NOMO-1 treated with DMSO at 0.1 percent for 48 hours (cell line): ENCODE measurements around the gene AFF4.
"Not testable (repeated sequence)": the region's sequence is repeated elsewhere in the genome, so short reads cannot be mapped to it uniquely, and the experiment has no call there.

ENCODE experiments used
- DNase-seq: peaks from one replicate; lab custom pipeline; 2025; ENCODE audit not compliant: unreplicated experiment; lab: John Stamatoyannopoulos, UW

AFF4 gene

DNA sequence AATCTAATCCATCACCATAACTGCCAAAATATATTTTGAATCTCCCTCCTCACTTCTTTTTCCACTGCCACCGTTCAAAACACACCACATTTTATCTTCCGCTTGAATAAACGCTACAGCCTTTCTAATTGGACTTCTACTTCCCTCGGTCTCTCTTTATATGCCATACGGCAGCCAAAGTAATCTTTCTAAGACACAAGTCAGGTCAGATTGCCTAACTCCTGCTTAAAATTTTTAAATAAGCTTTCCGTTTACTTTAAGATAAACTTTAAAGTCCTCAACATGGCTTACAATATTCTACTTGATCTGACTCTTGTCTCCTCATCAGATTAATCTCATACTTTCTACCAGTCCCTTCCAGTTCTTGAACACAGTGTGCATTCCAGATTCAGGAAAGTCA is 9.7 kb downstream of the AFF4 start:
- DNase-seq: no peak

DNA sequence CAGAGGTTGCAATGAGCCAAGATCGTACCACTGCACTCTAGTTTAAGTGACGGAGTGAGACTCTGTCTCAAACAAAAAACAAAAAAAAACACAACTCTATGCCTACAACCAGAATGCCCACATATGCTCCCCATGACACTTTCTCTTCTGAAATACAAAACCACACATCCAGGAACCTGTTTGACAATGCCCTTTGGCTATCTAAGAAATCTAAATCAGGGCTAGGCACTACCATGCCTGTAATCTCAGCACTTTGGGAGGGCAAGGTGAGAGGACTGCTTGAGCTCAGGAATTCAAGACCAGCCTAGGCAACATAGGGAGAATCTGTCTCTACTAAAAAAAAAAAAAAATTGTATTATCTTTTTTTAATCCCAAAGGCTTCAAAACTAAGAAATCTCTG is 10.6 kb downstream of the AFF4 start:
- no peak for DNase-seq

DNA sequence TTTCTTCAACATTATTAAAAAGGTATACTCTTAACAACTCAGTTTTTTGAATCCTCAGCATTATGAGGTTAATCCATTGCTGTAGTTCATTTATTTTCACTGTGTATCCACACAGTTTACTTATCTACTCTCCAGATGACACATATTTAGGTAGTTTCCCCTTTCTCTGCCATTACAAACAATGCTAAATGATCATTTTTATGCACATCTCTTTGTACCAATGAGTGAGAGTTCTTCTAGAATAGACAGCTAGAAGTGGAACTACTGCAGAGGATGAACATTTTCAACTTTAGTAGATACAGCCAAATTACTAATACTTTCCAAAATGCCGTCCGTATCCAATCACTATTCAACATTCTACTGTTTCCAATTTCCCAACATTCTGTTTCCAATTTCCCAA is 11.5 kb downstream of the AFF4 start:
- DNase-seq: no peak

DNA sequence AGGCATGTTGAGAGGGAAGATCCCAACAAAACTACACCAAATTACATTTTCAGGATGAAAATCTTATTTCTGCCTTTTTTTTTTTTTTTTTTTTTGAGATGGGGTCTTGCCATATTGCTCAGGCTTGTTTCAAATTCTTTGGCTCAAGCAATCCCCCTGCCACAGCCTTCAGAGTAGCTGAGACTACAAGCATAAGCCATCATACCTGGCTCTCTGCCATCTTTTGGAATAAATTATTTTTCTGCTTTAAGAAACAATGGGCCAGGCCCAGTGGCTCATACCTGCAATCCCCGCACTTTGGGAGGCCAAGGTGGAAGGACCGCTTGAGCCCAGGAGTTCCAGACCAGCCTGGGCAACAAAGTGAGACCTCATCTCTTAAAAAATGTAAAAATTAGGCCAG is 14.3 kb downstream of the AFF4 start:
- no peak for DNase-seq

DNA sequence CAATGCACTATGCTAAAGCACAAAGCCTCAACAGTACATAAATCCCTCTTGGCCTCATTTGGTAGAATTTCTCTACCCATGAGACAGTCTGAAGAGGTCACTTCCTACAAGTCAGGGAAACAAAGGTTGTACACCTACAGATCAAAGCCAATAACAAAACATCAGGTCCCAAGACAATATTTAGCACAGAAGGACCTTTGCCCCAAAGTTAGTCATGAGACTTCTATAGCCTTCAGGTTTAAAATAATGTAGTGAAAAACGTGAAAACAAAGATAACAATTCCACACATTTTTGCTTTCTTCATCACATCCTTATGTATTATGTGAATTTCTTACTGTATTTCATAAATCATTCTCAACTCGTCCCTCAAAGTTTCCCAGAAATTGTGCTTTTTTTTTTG is 15.8 kb downstream of the AFF4 start:
- DNase-seq: no peak

DNA sequence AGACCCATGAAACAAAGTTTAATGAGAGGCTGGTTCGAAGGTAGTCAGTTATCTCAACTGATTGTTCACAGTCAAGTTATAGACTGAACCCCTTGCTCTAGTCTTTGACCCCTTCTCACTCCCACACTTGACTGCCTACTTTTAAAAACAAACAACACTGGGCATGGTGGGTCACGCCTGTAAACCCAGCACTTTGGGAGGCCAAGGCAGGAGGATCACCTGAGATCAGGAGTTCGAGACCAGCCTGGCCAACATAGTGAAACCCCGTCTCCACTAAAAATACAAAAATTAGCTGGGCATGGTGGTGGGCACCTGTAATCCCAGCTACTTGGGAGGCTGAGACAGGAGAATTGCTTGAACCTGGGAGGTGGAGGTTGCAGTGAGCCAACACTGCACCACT is 18.1 kb downstream of the AFF4 start:
- not testable (repeated sequence) for DNase-seq

DNA sequence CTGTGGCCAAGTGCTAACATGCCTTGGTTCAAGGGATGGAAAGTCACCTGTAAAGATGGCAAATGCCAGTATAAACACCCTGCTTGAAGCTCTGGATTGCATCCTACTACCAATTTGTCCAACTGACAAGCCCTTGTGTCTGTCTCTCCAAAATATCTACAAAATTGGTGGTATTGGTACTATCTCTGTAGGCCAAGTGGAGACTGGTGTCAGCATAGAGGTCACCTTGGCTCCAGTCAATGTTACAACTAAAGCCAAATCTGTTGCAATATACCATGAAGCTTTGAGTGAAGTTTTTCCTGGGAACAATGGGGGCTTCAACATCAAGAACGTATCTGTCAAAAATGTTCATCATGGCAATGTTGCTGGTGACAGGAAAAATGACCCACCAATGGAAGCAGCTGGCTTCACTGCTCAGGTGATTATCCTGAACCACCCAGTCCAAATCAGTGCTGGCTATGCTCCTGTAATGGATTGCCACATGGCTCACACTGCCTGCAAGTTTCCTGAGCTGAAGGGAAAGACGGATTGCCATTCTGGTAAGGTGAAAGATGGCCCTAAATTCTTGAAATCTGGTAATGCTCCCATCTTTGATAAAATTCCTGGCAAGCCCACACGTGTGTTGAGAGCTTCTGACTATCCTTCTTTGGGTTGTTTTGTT is 19.9 kb downstream of the AFF4 start:
- DNase-seq: no peak

DNA sequence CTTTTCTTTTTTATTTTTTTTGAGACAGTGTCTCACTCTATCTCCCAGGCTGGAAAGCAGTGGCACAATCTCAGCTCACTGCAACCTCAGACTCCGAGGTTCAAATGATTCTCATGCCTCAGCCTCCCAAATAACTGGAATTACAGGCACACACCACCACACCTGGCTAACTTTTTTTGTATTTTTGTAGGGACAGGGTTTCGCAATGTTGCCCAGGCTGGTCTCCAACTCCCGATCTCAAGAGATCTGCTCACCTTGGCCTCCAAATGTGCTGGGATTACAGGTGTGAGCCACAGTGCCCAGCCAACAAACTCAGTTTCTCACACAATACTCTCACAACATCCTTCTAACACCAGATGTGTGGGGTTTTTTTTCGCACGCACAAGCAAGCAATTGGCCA is 22.1 kb downstream of the AFF4 start:
- DNase-seq: no peak

DNA sequence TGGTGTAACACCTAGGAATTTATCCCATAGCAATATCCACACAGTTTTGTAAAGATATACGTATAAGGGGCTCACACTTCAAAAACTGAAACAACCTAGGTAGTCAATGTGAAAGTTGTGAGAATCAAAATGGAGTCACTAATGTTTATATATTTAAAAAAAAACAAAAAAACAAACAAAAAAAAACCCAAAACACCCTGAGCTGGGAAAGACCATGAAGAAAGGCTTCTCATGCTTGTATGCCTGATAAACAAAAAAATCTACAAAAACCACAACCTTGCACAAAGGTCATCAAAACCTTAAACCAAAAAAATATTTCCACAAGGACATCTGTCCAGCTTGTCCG is 35.4 kb downstream of the AFF4 start:
- DNase-seq: no peak

DNA sequence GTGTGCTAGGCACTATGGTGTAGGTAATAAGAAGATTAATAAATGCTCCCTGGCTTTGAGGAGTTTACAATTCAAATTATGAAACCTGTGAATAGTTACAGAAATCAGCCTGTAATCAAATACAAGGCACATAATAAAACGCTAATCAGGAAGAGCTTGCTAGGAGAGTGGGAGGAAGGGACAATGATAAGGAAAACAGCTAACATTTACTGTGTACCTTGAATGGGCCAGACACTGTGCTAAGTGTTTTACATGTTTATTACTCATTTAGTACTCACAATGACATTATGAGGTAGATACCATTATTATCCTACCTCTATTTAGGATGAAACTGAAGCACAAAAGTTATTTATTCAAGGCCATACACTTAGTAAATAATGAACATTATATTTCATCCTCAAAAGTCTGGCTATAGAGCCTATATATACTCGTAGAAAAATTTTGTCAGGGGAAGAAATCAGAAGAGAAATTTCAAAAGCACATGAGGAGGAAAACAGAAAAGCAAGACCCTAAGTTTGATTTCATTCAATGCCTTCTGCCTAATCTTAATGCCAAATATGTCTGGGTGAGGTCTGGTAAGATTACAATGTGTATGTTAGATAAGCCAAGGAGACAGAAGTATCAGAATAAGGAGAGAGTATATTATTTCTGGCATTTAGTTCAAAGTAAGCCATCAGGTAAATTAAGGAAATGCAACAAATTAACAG is 35.9 kb downstream of the AFF4 start:
- no peak for DNase-seq

DNA sequence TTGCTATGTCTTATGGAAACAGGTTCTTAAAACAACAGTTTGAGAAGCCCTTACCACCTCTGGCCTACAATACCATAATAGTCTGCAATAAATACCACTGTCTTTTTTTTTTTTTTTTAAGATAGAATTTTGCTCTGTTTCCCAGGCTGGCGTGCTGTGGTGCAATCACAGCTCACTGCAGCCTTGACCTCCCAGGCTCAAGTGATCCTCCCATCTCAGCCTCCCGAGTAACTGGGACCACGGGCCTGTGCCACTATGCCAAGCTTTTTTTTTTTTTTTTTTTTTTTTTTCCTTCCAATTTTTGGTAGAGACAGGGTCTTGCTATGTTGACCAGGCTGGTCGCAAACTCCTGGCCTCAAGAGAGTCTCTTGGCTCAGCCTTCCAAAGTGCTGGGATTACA is 37.0 kb downstream of the AFF4 start:
- DNase-seq: no peak

DNA sequence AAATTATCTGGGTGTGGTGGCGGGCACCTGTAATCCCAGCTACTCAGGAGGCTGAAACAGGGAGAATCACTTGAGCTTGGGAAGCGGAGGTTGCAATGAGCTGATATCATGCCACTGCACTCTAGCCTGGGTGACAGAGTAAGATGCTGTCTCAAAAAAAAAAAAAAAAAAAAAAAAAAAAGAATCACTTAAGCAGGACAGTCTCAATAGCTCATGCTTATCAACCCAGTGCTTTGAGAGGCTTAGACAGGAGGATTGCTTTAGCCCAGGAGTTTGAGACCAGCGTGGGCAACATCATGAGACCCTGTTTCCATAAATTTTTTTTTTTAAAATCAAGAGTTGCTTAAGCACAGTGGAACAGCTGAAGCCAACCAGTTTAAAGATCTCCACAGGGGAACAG is 47.3 kb downstream of the AFF4 start:
- no peak for DNase-seq

DNA sequence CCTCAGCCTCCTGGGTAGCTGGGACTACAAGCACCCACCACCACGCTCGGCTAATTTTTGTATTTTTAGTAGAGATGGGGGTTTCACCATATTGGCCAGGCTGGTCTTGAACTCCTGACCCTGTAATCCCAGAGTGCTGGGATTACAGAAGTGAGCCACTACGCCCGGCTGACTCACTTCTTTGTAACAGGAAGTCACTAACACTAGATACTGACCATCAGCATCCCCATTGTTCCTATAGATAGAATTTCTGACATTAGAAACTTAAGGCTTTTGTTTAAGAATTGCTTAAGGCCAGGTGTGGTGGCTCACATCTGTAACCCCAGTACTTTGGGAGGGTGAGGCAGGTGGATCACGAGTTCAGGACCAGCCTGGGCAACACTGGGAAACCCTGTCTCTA is 47.8 kb downstream of the AFF4 start:
- DNase-seq: no peak

DNA sequence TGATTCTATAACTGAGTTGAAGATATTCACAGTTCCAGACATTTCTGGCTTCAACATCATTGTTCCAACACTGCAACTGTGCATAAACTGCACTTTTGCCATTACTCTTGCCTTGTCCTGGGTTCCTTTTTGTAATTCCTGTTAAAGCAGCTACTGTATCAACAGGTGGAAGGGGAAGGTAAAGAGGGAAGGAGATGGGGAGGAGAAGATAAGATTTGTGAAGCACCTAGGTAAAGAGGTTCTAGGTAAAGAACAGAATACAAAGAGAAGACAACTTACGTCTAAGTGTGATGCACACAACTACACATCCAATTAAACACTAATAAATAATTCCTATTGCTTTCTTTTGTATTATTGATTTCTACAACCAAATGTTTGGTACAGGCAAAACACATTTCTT is 53.7 kb downstream of the AFF4 start:
- no peak for DNase-seq

DNA sequence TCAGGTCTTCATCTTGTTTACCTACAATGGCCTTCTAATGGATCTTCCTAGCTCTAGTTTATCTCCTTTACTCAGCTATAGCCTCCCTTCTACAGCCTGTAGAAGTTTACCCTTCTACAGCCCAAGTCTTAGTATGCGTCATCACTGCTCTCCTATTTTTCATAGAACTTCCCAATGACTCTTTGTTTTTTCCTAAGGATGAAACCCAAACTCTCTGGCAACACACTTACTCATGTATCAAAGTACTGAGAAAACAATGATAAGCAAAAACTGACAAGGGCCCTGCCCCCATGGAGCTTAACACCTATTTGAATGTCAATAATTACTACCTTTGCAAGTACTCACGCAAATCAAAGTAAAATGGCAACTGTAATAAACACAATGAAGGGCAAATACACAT is 56.3 kb downstream of the AFF4 start:
- DNase-seq: no peak

DNA sequence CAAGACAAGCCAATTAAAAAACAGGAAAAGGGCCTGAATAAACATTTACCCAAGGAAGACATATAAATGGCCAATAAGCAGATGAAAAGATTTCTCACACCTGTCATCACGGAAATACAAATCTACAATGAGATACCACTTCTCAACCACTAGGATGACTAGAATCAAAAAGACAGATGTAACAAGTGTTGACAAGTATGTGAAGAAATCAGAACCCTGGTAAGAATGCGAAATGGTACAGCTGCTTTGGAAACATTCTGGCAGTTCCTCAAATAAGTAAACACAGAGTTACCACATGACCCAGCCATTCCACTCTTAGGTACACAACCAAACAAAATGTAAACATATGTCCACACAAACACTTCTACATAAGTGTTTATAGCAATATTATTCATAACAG is 57.5 kb downstream of the AFF4 start:
- peak; percentile 1 for DNase-seq

DNA sequence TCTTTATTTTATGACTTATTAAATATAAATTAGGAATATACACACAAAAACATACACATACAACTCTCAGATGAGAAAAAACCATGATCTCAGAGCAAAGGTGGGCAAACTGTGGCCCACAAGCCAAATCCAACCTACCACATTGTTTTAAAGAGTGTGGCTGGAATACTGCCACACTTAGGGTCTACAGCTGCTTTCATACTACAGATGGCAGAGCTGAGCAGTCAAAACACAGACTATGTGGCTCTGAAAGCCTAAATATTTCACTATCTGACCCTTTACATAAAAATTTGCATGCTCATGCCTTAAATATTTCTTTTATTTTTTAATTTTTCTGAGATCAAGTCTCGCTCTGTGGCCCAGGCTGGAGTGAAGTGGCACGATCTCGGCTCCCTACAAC is 61.7 kb downstream of the AFF4 start:
- DNase-seq: no peak

DNA sequence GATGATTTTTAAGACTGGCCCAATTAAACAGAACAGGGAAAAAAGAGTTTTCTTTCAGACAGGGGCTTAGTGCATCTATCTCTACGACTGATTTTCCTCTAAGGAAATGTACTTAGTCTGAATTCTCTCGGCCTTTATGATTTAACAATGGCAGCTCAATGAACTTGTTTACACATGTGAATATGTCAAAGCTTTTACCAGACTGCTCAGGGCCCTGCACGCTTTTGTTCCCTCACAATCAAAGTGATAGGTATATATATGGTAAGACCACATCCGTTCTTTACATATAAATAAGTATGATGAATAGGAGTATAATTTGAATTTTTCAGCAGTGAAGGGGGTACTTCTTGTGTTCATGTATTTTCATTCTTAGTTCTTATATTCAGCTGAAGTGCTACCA is 62.4 kb downstream of the AFF4 start:
- DNase-seq: no peak

DNA sequence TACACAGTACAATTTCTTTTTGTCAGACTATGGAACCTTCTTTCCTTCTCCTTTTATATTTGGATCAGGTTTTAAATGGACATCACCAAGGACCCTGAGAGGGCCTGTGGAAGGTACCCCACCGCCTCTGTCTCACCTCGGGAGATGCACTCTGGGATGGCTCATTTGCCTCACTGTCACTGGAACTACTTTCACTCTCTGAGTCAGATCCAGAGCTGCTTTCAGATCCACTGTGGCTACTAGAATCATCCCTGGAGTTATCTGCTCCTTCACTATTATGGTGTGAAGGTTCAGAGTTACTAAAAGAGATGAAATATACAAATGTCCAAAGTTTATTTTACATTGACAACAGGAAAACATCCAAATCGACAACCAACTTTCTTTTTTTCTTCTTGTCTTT is 65.3 kb downstream of the AFF4 start:
- no peak for DNase-seq

DNA sequence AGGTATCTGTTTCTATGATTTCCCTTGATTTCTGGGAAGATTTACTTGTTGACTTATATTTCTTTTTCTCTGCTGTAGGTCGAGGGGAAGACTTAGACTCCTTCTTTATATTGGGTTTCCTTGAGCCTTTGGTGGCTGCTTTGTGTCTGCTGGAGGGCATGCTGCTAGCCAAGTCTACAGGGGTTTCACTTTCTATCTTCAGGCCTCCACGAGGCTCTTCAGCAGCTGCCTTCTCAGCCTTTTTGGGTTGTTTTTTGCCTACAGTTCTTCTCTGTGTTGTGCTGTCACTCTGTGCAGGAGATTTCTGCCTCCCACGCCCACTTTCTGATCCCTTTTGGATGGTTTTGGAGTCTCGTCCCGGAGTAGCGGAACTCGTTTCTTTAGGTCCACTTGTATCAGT is 66.7 kb downstream of the AFF4 start:
- no peak for DNase-seq

DNA sequence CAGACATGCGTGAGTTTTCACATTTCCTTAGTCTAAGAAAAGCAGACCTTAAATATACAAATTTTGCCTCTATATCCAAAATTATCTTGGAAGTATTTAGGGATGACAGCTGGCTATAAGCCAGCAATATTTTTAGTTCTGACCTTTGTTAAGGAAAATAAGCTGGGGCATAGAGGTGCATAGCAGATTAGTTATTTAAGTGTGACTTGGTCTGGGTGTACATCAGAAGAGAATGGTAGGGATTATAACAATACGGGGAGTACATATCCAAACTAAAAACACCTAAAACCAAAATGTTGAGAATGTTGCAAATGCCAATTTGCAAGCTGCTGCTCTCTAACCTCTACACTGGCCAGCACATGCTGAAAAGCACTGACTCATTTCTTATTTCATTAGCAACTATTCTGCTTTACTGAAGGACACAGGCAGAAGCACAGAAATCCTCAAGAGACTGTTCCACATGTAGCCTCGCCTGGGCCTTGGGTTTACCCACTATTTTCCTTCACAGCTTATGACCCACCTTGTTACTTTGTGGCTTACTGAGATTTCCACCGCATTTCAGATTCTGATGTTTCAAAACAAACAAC is 67.6 kb downstream of the AFF4 start:
- DNase-seq: no peak

DNA sequence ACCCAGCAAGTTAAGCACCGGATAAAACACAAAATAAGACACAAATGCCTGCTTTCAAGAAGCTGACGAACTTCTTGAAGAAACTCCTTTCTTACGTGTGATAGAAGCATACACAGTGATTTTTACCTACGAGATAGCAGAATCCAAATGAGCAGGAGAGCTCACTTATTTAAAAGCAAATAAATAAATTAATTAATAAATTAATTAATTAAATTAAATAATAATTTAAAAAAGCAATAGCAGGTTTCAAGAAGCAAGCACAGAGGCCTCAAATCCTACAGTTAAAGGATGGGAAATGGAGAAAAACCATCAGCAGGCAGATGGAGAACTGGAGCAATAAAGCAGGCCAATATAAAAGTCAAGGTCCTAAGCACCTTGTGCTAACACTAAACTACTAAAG is 72.6 kb downstream of the AFF4 start:
- DNase-seq: no peak

DNA sequence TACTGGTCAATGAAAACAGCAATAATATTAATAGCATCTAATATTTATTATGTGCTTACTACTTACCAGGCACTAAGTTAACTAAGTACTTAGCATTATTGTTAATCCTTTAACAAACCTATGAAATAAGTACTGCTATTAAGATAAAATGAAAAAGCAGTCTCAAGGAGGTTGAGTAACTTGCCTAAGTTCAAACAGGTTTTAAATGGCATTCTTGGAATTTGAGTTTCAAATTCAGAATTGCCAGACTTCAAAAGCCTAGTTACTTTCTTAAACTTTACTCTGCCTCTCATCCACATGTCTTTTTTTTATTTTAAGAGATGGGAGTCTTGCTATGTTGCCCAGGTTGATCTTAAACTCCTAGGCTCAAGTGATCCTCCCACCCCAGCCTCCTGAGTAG is 73.9 kb downstream of the AFF4 start:
- DNase-seq: no peak
